ENCODE measurements around the gene ARMC12. TPM values are rescaled to one million over a fixed set of nuclear protein-coding genes. Genes with fewer than 3 reads are reported as not detected.

The ARMC12 gene
- total RNA-seq, 1 experiment from 2014 or later = 2.3 TPM

Other genes with a start within 250 kb of the ARMC12 start
- gene TEAD3, start 240.0 kb upstream of the ARMC12 start, total RNA-seq (2022) = 11.1 and 13.3 TPM in 2 replicates
- gene TULP1, start 224.1 kb upstream of the ARMC12 start, total RNA-seq (2022) = not detected in 2 replicates
- 304 and 387 TPM in 2 replicates for gene FKBP5, start 48.1 kb upstream of the ARMC12 start, total RNA-seq (2022)
- gene CLPSL2, start 39.6 kb downstream of the ARMC12 start, total RNA-seq (2022) = not detected in 2 replicates
- not detected in 2 replicates for gene CLPSL1, start 44.0 kb downstream of the ARMC12 start, total RNA-seq (2022)
- not detected in 2 replicates for gene CLPS, start 60.3 kb downstream of the ARMC12 start, total RNA-seq (2022)
- not detected in 2 replicates for gene LHFPL5, start 68.3 kb downstream of the ARMC12 start, total RNA-seq (2022)
- gene SRPK1, start 184.1 kb downstream of the ARMC12 start, total RNA-seq (2022) = 80.7 and 83.9 TPM in 2 replicates

All from MCF 10A (cell line).